HG03342 (cell line): ENCODE measurements around the gene BICD1.
"Not testable (repeated sequence)": the region's sequence is repeated elsewhere in the genome, so short reads cannot be mapped to it uniquely, and the experiment has no call there.

ENCODE experiments used
- ATAC-seq: cut with Tn5 transposase; IDR thresholded peaks from one replicate; pipeline ENCODE4 v1.9.1; 2021; ENCODE audit warnings: mild to moderate bottlenecking, moderate library complexity; ENCODE audit not compliant: unreplicated experiment

The BICD1 gene

DNA sequence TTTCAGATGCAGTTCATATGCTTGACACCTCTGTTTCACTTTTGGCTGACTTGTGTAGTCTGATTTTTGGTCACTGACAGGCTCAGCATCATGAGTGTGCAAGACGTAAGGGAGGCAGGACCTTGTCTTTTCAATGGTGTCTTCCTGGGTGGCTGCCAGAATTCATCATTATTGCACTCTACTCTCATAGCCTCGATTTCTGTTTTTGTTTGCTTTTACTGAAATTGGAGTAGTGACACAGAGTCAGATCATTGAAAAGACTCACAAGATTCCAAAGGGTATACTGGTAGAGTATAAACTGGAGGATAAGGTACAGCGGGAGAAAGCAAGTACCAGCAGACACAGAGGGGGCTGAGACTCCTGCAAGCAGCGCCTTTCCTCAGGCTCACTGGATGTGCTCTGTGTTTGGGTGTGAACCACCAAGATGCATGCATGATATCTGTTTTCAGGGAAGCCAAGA, 166.4 kb downstream of the BICD1 start:
- peak; percentile 55 for ATAC-seq

DNA sequence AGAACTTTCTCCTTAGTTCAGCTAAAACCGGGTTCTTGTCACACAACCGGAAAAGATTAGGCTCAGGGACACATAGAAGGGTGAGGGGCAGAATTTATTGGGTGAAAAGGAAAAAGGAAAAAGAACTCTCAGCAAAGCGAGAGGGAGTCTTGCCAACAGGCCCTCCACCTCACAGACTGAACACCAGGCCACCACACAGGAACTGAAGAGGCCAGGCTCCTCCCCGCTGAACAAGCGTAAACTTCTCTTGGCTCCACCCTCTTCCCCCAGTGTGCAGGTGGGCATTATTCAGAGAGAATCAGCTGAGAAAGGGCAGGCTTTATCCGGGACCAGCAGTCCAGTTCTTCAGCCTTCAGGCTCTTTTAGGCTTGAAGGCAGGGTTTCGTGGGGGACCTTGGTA, 167.1 kb downstream of the BICD1 start:
- ATAC-seq = peak; percentile 81

DNA sequence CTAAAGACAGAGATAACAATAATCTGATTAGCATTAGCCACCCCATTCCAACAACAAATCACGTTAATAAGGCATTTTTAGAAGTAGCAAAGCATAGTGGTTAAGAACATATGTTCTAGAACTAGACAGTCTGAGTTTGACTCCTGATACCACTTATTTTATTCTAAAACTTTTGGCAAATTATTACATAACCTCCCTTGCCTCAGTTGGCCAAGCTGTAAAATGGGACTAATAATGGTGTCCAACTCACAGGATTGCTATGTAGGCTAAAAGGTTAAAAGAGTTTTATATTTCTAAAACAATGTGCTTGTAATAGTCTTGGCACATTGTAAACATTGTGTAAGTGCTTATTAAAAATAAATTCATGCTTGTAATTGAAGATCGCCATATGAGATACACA, 168.0 kb downstream of the BICD1 start:
- no peak for ATAC-seq

DNA sequence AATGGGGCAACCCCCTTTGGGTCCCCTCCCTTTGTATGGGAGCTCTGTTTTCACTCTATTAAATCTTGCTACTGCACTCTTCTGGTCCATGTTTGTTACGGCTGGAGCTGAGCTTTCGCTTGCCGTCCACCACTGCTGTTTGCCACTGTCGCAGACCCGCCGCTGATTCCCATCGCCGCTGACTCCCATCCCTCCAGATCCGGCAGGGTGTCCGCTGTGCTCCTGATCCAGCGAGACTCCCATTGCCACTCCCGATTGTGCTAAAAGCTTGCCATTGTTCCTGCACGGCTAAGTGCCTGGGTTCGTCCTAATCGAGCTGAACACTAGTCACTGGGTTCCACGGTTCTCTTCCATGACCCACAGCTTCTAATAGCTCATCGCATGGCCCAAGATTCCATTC, 168.9 kb downstream of the BICD1 start:
- not testable (repeated sequence) for ATAC-seq

DNA sequence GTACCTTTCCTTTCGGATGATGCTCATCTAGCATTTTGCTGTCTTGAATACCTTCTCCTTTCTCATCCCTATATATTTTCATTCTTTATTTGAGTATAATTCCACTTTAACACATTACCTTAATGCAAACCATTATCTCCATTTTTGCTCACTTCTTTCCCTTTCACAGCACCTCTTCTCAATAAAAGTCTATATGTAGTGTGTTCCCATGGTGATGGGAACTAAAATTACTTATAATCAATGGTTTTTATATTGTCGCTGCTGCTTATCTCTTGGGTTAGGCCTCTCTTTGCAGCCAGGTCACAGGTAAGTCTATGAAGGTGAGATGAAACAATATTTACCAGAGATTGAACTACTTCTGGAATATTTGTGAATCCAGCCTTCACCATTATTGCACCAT, 171.1 kb downstream of the BICD1 start:
- no peak for ATAC-seq

DNA sequence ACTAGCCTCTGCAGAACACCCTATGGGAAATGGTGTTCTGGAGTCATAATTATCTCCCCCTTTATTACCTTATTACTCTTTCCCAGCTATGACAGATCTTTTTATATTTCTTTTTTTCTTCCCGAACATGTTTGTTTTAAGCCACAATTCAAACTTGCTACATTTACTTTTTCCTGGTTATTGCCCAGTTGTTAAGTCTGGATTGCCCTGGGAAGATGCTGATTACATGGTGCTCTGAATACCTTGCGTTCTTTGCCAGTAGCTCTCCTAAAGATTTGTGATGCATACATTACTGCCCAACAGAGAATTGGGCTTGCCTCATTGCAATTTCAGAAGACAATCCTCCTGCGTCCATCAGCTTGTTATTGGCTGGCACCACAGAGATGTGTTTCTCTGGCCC, 174.5 kb downstream of the BICD1 start:
- ATAC-seq = no peak

DNA sequence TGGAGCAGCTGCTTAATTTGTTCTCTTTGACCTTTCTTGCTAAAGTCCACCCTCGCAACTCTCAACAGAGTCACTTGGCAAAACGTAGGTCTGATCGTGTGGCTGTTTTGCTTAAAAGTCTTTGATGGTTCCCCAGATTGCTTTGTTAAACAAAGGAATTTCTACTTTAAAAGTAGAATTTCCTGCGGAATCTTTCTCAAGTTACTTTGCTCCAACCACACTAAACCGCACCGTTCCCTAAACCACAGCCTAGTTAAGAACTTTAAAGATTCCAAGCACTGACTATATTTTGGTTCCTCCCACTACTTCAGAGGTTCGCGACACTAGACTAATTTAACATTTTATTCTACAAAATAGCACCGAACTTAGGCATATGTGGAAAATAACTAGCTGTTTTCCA, 177.9 kb downstream of the BICD1 start:
- no peak for ATAC-seq

DNA sequence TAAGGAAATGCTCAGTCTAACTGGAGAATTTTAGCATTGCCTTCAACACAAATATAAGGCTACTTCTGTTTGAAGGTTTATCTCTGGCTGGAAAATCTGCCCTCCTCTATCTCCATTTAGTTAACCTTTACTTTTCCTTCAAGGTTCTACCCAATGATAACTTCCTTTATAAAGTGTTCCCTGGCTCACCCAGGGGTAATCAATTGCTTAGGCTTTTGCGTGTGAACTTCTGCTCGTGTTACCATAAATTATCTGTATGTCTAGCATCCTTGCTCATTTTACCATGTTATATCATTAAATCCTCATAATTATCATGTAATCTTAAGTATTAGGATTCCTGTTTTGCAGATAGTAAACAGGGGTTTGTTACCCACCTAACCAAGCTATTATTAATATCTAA, 178.4 kb downstream of the BICD1 start:
- no peak for ATAC-seq

DNA sequence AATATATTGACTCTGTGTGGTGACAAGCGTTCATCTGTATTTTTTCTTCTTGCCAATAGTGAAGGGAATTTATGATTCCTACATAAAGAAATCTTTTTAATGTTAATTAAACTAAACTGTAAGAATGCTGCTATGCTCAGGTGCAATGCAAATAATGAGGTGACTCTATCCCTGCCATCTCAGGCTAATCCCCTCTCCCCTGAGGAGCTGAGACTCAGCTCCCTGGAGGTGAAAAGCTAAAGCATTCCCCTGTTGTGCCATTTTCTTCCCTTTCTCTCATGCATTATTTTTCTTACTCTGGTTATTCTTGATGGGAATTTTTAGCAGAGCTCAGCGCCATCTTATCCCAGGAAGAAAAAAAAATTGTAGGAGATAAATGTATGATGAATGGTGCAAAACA, 178.8 kb downstream of the BICD1 start:
- no peak for ATAC-seq

DNA sequence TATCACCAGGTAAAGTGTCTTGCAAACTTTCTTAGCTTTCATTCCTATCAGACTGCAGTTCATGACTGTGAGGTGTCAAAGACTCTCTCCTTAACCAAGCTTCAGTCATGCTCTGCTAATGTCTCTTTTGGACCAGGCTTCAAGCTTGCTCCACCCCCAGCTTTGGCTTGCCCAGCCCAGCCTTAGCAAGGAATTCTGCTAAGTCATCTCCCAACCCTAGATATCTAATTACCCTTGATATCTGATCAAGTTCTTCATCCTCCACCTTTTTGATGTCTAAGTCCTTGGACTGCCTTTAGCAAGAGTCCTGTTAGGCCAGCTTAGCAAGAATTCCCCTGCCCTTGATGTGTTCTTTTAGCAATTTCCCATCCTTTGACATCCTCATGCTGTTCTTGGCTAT, 183.8 kb downstream of the BICD1 start:
- no peak for ATAC-seq

DNA sequence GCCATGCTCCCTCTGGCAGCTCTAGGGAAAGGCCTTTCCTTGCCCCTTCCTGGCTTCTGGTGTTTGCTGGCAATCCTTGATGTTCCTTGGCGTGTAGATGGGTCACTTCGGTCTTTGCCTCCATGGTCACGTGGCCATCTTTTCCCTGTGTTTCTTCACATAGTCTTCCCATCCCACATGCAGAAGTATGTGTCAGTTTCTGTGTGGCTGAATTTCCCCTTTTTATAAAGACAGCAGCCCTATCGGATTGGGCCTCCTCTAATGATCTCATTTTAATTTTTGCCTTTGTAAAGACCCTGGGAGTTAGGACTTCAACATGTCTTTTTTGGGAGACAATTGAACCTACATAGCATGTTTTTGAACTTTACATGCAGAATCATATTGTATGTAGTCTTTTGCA, 185.5 kb downstream of the BICD1 start:
- no peak for ATAC-seq

DNA sequence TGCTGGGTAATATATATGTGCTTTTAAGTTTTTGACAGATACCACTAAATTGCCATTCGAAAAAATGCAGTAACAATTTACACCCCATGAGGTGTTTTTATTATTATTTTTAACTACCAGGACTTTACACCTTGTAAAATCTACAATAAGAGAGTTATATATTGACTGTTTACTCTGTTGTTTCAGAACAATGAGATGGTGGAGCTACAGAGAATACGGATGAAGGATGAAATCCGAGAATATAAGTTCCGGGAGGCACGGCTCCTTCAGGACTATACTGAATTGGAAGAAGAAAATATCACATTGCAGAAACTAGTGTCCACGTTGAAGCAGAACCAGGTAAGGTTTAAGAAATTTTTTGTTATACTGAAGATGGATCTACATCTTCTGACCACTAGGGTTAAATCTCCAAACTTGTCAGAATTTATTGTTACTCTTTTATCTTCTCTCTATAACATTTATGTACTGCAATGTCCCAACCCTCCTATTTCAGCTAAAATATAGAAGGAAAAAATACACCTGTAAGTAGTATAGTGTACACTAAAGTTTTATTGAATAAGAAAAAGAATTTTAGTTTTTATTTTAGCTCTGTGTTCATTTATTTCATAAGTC, 187.3 kb downstream of the BICD1 start:
- ATAC-seq = no peak

DNA sequence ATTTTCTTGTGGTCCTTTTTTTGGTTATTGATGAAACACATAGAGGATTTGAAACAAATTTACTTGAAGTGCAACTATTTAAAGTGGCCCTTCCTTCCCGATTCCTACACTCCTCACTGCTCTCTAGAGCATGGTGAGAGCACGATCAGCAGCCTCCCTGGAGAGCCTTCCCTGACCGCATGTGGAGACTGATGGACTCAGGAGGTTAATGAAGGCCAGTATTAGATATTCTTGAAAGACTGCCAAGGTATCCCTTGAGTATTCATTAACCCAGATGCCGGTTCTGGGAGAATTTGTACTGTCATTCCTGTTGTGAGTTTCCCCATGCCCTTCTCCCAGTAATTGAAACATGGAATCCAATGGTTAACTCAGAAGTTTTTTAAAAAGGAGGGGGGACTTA, 189.9 kb downstream of the BICD1 start:
- no peak for ATAC-seq

DNA sequence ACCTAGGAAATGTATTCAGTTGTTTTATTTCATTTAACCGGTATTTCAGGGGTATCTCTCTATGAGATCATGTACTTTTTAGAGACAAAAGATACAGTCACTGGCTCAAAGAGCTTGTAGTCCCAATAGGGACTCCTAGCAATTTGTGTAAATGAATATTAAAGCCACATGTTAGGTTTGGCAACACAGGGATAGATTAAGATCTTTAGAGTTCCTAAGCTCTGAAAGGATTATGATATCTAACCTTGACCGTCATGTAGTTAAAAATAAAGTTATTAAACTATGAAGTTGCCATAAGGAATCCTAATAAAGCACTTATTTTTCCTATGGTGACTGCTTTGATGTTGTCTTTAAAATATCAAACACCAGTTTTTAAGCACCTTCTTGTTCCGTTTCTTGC, 192.3 kb downstream of the BICD1 start:
- ATAC-seq = no peak

DNA sequence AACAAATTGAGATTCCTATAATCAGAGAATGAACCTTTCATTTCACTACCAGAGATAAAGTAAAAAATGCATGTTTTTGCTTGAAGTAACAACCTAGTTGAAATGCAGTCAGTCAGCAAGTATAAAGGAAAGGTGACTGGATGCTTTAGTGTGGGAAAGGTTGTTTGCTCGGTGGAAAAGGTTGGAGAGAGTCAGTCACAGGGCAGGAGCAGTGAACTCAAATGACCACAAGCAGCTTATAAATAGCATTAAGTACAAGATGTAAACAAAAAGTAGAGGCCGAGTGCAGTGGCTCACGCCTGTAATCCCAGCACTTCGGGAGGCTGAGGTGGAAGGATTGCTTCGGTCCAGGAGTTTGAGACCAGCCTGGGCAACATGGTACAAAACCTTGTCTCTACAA, 194.6 kb downstream of the BICD1 start:
- ATAC-seq = no peak

DNA sequence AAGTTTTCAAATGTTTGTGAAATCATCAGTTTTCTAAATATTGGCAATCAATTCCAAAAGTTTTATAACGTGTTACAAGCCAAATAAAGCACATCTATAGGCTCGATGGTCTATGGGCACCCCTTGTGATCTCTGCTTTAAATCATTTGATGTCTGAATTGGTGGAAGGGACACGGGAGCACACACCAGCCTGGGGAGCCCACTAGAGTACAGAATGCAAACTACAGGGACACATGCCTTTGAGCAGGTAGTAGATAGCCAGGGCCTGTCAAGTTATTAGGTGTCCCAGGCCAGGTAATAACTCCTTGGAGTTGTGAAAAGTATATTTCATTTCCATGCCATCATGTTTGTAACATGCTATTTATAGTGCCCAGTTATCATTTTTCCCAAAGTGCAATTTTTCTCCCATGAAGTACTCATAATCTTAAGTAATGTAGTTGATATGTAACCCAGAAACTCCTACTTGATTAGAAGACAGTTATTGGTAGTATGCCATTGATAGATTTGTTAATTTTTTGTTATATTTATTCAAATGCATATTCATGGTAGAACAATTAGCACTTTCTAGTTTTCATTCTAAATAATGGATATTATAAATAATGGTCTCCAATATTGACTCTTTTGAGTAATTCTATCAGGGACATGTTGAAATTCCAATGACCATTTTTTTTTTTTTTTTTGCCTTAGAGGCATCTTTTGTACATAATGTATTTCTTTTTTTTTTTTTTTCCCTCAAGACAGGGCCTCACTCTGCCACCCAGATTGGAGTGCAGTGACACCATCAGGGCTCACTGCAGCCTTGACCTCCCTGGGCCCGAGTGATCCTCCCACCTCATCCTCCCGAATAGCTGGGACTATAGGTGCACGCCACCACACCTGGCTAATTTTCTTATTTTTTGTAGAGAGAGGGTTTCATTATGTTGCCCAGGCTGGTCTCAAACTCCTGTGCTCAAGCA, 195.8 kb downstream of the BICD1 start:
- peak; percentile 95 for ATAC-seq

DNA sequence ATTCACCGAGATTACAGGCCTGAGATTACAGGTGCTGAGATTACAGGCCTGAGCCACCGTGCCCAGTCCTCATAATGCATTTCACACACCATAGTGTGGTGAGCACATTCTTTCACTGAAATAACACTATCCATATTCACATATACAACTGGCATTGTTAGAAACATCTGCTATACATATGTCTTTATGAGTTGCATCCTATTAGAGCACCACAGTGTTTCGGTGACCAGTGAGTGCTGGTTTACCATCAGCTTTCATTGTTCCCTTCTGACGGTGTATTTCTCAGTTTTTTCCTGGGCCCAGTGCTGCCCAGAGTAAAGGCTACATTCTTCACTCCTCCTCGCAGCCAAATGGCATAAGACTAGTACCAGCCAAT, 196.5 kb downstream of the BICD1 start:
- no peak for ATAC-seq

DNA sequence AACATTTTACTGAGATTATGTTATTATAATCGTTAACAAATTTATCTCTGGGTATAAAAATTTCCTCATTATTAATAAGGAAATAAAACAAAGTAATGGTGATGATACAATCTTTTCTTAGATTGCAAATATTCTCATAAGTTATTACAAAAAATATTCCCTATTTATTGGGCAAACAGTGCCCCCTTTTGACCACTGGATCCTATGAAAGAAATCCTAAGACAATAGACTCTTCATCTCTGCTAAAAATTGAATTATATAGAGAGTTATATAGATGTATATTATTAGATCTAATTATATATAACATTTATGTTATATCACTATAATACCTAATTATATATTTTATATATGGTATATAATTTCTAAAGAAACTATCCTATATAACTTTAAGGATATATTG, 198.5 kb downstream of the BICD1 start:
- ATAC-seq = no peak

DNA sequence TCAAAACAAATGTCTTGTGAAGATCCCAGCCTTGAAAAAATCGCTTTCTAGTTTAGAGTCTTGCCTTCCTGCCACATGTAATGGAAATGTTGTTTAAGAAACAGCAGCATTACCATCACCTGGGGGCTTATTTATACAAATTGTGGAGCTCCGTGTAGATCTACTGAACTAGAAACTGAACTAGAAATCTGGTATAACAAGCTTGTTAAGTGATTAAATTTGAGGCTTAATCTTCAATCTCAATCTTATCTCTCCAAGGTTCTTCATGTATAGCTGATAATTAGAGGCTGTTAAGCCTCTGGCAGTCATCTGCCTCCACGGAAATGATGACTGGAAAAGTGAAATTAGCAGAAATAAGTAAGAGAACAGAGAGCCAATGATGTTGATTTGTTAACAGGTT, 200.7 kb downstream of the BICD1 start:
- ATAC-seq = no peak

DNA sequence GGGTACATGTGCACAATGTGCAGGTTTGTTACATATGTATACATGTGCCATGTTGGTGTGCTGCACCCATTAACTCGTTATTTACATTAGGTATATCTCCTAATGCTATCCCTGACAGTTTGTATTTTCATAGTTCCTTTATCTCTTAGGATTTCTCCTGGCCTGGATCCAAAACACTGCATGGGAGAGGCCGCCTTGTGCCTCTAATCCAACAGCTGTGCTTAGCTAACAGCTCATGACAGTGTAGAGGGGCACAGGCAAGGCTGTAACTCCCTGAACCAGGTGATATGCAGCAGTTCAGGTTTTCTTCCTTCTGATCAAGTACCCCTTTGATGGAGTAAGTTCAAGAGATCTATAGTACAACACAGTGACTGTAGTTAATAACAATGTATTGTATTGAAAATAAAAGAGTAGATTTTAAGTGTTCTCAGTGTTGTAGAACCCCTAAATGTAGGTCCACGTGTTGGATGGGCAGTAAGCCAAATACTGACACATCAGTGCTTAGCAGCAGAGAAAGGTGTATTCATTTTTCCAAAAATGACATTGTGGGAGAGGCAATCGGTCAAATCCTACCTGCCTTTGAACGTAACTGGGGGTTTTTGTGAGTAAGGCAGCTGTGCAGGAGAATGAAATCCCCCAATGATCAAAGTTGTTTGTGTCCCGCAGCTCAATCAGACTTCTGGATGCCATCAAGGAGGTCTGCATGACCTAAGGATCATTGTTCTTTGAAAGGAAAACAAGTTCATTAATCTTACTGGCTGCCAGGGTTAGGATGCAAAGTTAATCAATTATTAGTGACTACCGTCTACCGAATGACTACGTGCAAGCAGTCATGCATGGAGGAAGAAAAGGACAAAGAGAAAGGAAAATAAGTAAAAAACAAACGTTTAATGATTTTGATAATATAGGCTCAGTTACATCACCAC, 203.4 kb downstream of the BICD1 start:
- no peak for ATAC-seq

DNA sequence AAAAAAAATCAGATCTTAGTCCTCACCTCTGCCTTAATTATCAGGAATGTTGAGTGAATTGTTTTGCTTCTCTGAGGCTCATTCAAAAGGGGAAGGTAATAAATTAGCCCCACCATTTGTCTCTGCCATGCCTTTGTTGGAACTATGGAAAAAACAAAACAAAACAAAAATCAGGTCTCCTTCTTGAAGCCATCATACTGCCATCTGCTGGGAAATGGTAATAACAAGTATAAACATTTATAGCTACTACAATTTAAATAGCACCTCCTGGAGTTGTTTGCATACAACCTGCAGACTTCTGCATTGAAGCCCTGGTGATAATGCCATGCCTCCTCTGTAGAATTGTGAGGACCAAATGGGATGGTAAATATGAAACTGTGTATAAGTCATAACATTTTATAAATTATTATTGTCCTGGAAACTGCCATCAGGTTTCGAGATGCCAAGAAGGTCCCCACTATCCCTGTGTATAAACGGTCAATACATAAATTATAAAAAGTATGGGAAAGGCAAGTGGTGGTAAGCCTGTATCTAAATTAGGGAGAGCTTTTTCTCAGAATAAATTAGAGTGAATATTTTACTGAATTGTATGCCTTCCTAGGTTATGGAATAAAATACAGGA, 205.5 kb downstream of the BICD1 start:
- no peak for ATAC-seq
